GM23248 (cell line): Measurements from ENCODE around the gene CES2. TPM values are rescaled to one million over a fixed set of nuclear protein-coding genes. Genes with fewer than 3 reads are reported as not detected.

Experiments
- DNase-seq: peaks from one replicate; pipeline ENCODE4 v3.0.0-alpha.2; 2015
- H2AFZ ChIP-seq: fragments of 200-600 bp; sonication (generic); 2 replicates; pipeline ENCODE4 v1.6.1; 2016; ENCODE audit warnings: antibody characterized with exemption
- H3F3A ChIP-seq: fragments of 200-600 bp; sonication (generic); 2 replicates; pipeline ENCODE4 v1.6.1; 2016; ENCODE audit warnings: mild to moderate bottlenecking, antibody characterized with exemption, mixed run types; ENCODE audit not compliant: insufficient read depth
- H3K27ac ChIP-seq: fragments of 200-600 bp; sonication (generic); 2 replicates; pipeline ENCODE4 v1.5.1; 2016; ENCODE audit warnings: mild to moderate bottlenecking
- H3K27me3 ChIP-seq: fragments of 200-600 bp; sonication (generic); replicated peaks from 2 replicates; pipeline ENCODE4 v1.6.1; 2016; ENCODE audit warnings: mild to moderate bottlenecking; ENCODE audit not compliant: insufficient read depth
- H3K36me3 ChIP-seq: fragments of 200-600 bp; sonication (generic); 2 replicates; pipeline ENCODE4 v1.6.1; 2016; ENCODE audit warnings: low read depth, mild to moderate bottlenecking
- H3K4me1 ChIP-seq: fragments of 200-600 bp; sonication (generic); 2 replicates; pipeline ENCODE4 v1.6.1; 2016; ENCODE audit warnings: mild to moderate bottlenecking; ENCODE audit not compliant: insufficient read depth
- H3K4me2 ChIP-seq: fragments of 200-600 bp; sonication (generic); one replicate; pipeline ENCODE4 v1.6.1; 2016; ENCODE audit warnings: mild to moderate bottlenecking; ENCODE audit not compliant: unreplicated experiment
- H3K4me3 ChIP-seq: fragments of 200-600 bp; sonication (generic); 2 replicates; pipeline ENCODE4 v1.5.1; 2016; ENCODE audit warnings: mild to moderate bottlenecking
- H3K79me2 ChIP-seq: fragments of 200-600 bp; sonication (generic); 2 replicates; pipeline ENCODE4 v1.6.1; 2016; ENCODE audit warnings: mild to moderate bottlenecking; ENCODE audit not compliant: insufficient read depth
- H3K9ac ChIP-seq: fragments of 200-600 bp; sonication (generic); 2 replicates; pipeline ENCODE4 v1.6.1; 2016; ENCODE audit warnings: mild to moderate bottlenecking
- H3K9me2 ChIP-seq: fragments of 200-600 bp; sonication (generic); 2 replicates; pipeline ENCODE4 v1.6.1; 2016; ENCODE audit warnings: mixed run types, mild to moderate bottlenecking, moderate library complexity; ENCODE audit not compliant: insufficient read depth
- H3K9me3 ChIP-seq: fragments of 200-600 bp; sonication (generic); one replicate; pipeline ENCODE4 v1.6.1; 2017; ENCODE audit warnings: low read depth
- H4K20me1 ChIP-seq: fragments of 200-600 bp; sonication (generic); 2 replicates; pipeline ENCODE4 v1.6.0; 2016; ENCODE audit not compliant: insufficient read depth
- EZH2 ChIP-seq: fragments of 200-600 bp; sonication (generic); IDR thresholded peaks from 2 replicates; pipeline ENCODE4 v1.6.1; 2018; ENCODE audit warnings: antibody characterized with exemption, mild to moderate bottlenecking; ENCODE audit not compliant: insufficient read depth, poor library complexity, severe bottlenecking
- EZH2phosphoT487 ChIP-seq: fragments of 200-600 bp; sonication (generic); IDR thresholded peaks from 2 replicates; pipeline ENCODE4 v1.6.1; 2018; ENCODE audit warnings: antibody characterized with exemption, moderate library complexity, mild to moderate bottlenecking, low read depth; ENCODE audit not compliant: insufficient read depth
- WGBS, 2 experiments: methylation state at CpG; one replicate each; pipeline ENCODE4 v1.1.6; 2015 to 2017; ENCODE audit warnings: low lambda C conversion rate in 2 of 2, low coverage in 1 of 2; ENCODE audit errors: missing lambda C conversion rate in 2 of 2; 5-methylcytosine and 5-hydroxymethylcytosine counted together
- in situ Hi-C: fragments of 300-500 bp; cut with MboI; formaldehyde crosslinking; loops from 2 replicates; pipeline ENCODE4 v1.15.0; 2020
- polyA plus RNA-seq: library from polyadenylated mRNA; unstranded; fragments of >200 nt; fragmentation: Nextera tagmentation; extraction: Ambion mirVana; gene quantifications from 2 replicates; pipeline ENCODE4 v1.2.1, GENCODE V29; 2016
- total RNA-seq: library from RNA; depleted of rRNA; stranded (reverse); fragments of >200 nt; shearing (Covaris generic); gene quantifications from 2 replicates; pipeline ENCODE4 v1.2.3, GENCODE V29; 2014

CES2 gene
- total and polyA plus RNA-seq, 2 experiments from 2014 or later: 32.3 to 37.6 TPM

GRCh38 chr16:66899945-66900710 is 35.2 kb upstream of the CES2 start:
- H3K27ac ChIP-seq: no peak overlapping the region
- DNase-seq: peak; percentile 58
- H3K9me2 ChIP-seq: no peaks in the 10 kb centered on the region
- H3K9me3 ChIP-seq: no peaks in the 10 kb centered on the region
- H3K4me1 ChIP-seq: peaks cover 9% of the 10 kb centered on the region
- H3K36me3 ChIP-seq: no peaks in the 10 kb centered on the region
- no peak overlapping the region for H2AFZ ChIP-seq
- H3F3A ChIP-seq: no peaks in the 10 kb centered on the region
- no peaks in the 10 kb centered on the region for H3K79me2 ChIP-seq
- no peak overlapping the region for H3K9ac ChIP-seq
- no peaks in the 10 kb centered on the region for H3K27me3 ChIP-seq
- in situ Hi-C loops: no loop called here
- 41 to 50% methylated on average over 9 of the region's 9 CpGs for WGBS, 2 experiments
- no peaks in the 10 kb centered on the region for H4K20me1 ChIP-seq
- peak overlapping the region; percentile 18 for H3K4me2 ChIP-seq
- H3K4me3 ChIP-seq: no peak overlapping the region
- TF ChIP-seq EZH2phosphoT487: no peak
- TF ChIP-seq EZH2: no peak

GRCh38 chr16:66900721-66901441 is 34.4 kb upstream of the CES2 start:
- H3K4me2 ChIP-seq: no peak overlapping the region
- no peaks in the 10 kb centered on the region for H3K79me2 ChIP-seq
- WGBS, 2 experiments: 23 to 26% methylated on average over 6 to 7 of the region's 7 CpGs
- H3K9ac ChIP-seq: no peak overlapping the region
- no peaks in the 10 kb centered on the region for H4K20me1 ChIP-seq
- H2AFZ ChIP-seq: no peak overlapping the region
- no peaks in the 10 kb centered on the region for H3K27me3 ChIP-seq
- TF ChIP-seq EZH2phosphoT487 (no peak), EZH2 (no peak)
- no peaks in the 10 kb centered on the region for H3K9me3 ChIP-seq
- H3K36me3 ChIP-seq: no peaks in the 10 kb centered on the region
- H3K27ac ChIP-seq: no peak overlapping the region
- H3K9me2 ChIP-seq: no peaks in the 10 kb centered on the region
- H3F3A ChIP-seq: no peaks in the 10 kb centered on the region
- in situ Hi-C loops: no loop called here
- no peak overlapping the region for H3K4me3 ChIP-seq
- peaks cover 9% of the 10 kb centered on the region for H3K4me1 ChIP-seq
- no peak for DNase-seq

- Histone ChIP-seq H3K79me2 (no peaks in the 10 kb centered on the region), H3K27ac (no peak overlapping the region), H3K4me1 (peaks cover 9% of the 10 kb centered on the region), H2AFZ (no peak overlapping the region), H3K9me3 (no peaks in the 10 kb centered on the region), H3K9me2 (no peaks in the 10 kb centered on the region), H3F3A (no peaks in the 10 kb centered on the region), H3K9ac (no peak overlapping the region), H4K20me1 (no peaks in the 10 kb centered on the region), H3K4me2 (no peak overlapping the region), H3K4me3 (no peak overlapping the region), H3K27me3 (no peaks in the 10 kb centered on the region), H3K36me3 (no peaks in the 10 kb centered on the region)
- in situ Hi-C loops: no loop called here
- DNase-seq: no peak
- TF ChIP-seq EZH2 (no peak), EZH2phosphoT487 (no peak)
- WGBS, 2 experiments: 89 to 92% methylated on average over 10 of the region's 10 CpGs
Measured at GRCh38 chr16:66901626-66902025, 33.7 kb upstream of the CES2 start.

DNA sequence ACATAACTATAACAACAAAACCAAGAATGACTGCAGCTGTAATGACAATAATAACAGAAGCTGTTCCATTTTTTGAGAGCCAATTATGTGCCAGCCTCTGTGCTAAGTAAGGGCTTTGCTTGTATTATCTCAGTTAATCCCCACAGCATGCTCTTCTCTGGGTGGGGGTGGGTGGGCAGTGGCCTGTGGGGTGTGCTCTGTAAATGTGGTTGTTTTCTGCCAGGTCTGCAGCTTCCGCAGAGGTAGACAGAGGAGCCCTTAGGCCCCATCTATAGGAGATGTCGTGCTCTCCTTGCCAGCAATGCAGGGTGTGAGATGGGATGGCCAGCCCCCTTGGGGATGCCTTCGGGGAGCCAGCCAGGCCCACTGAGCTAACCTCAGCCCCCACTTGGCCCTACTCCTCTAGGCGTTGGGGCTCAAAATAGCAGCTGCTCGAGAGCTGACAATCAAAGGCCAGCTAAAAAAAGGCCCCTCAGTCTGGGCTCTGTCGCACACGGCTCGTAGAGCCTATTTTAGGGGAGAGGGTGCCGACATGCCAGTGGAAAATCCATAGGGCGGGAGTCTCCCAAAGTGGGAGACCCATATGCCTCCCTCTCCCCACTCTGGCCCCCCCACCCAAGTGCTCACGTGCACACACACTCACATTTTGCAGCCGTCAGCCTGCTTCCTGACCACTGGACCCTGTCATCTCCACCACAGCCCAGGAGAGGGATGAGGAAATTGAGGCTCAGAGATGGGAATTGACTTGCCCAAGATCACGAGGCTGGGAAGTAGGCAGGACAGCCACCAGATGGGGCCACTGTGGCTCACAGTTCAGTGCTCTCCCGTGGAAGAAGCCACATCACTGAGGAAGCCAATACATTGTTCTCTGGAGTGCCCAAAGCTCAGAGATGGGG is 32.4 kb upstream of the CES2 start:
- H3K9me2 ChIP-seq: no peaks in the 10 kb centered on the region
- TF ChIP-seq EZH2: no peak
- TF ChIP-seq EZH2phosphoT487: no peak
- no peaks in the 10 kb centered on the region for H3K79me2 ChIP-seq
- in situ Hi-C loops: no loop called here
- WGBS, 2 experiments: 82 to 86% methylated on average over 13 to 14 of the region's 14 CpGs
- H3F3A ChIP-seq: no peaks in the 10 kb centered on the region
- no peak overlapping the region for H3K27ac ChIP-seq
- no peaks in the 10 kb centered on the region for H3K36me3 ChIP-seq
- DNase-seq: no peak
- H3K4me1 ChIP-seq: peaks cover 9% of the 10 kb centered on the region
- no peaks in the 10 kb centered on the region for H4K20me1 ChIP-seq
- no peaks in the 10 kb centered on the region for H3K27me3 ChIP-seq
- H2AFZ ChIP-seq: no peak overlapping the region
- H3K4me3 ChIP-seq: no peak overlapping the region
- H3K4me2 ChIP-seq: no peak overlapping the region
- H3K9me3 ChIP-seq: no peaks in the 10 kb centered on the region
- H3K9ac ChIP-seq: no peak overlapping the region
